HCT116 (cell line): ENCODE data around the gene TSPOAP1. TPM values are rescaled to one million over a fixed set of nuclear protein-coding genes. Genes with fewer than 3 reads are reported as not detected.

Source experiments
- ATAC-seq: fragments of 200-7000 bp; cut with Tn5 transposase; 2 replicates; pipeline ENCODE4 v1.9.1; 2020; ENCODE audit warnings: mild to moderate bottlenecking, moderate library complexity
- BruUV-seq: library from RNA; stranded (reverse); fragments of 400-500 nt; replicated peaks from 2 replicates; lab custom pipeline; 2021; lab: Mats Ljungman, UMichigan
- CTCF ChIA-PET: fragments of 300-600 bp; sonication (Branson Sonifier 250); formaldehyde crosslinking; loops from one replicate; lab custom pipeline; 2021; ENCODE audit warnings: antibody characterized with exemption; lab: Charles Lee
- POLR2A ChIA-PET: fragments of 300-600, 350-600 bp; sonication (Branson Sonifier 250); formaldehyde crosslinking; loops from one replicate; lab custom pipeline; 2021; ENCODE audit warnings: antibody characterized with exemption; lab: Charles Lee
- RAD21 ChIA-PET, 2 experiments: fragments of 300-600 bp; sonication (Branson Sonifier 250); formaldehyde crosslinking; loops; one replicate each; lab custom pipeline; 2023; ENCODE audit warnings: low total read pairs in 2 of 2; ENCODE audit not compliant: uncharacterized antibody in 2 of 2, unreplicated experiment in 2 of 2, low non-redundant PET in 1 of 2; lab: Charles Lee
- DNase-seq: peaks from one replicate; pipeline ENCODE4 v3.0.0-alpha.2; 2010; ENCODE audit warnings: low read depth, low spot score
- H2AFZ ChIP-seq: fragments of 200-600 bp; shearing (Covaris generic), sonication (generic); 2 replicates; pipeline ENCODE4 v1.6.1; 2017; ENCODE audit warnings: low read depth, mixed run types, mixed read lengths, antibody characterized with exemption, low read length; ENCODE audit not compliant: poor library complexity, severe bottlenecking
- H3K27ac ChIP-seq: 2 replicates; pipeline ENCODE4 v1.5.1; 2012; ENCODE audit warnings: low read depth, low read length
- H3K27me3 ChIP-seq: fragments of 200-600 bp; sonication (generic); 2 replicates; pipeline ENCODE4 v1.6.1; 2016; ENCODE audit warnings: mixed run types, low read length, mixed read lengths; ENCODE audit not compliant: insufficient read depth
- H3K36me3 ChIP-seq, 2 experiments: fragments of 200-500 bp in 1 of 2; fragments of 200-600 bp in 1 of 2; sonication (Bioruptor generic) in 1 of 2; sonication (generic) in 1 of 2; 2 replicates each; pipeline versions ENCODE4 v1.5.1 to v1.6.1; 2014 to 2016; ENCODE audit warnings: low read length in 2 of 2, inconsistent platforms in 1 of 2, mixed read lengths in 1 of 2, mixed run types in 1 of 2; ENCODE audit not compliant: insufficient read depth in 2 of 2, control insufficient read depth in 1 of 2
- H3K4me1 ChIP-seq, 2 experiments: fragments of 200-600 bp in 1 of 2; sonication (generic) in 1 of 2; 2 replicates each; pipeline versions ENCODE4 v1.5.1 to v1.6.1; 2012 to 2017; ENCODE audit warnings: low read length in 2 of 2, inconsistent platforms in 1 of 2, mild to moderate bottlenecking in 1 of 2, mixed read lengths in 1 of 2, mixed run types in 1 of 2, moderate library complexity in 1 of 2; ENCODE audit not compliant: insufficient read depth in 2 of 2, control insufficient read depth in 1 of 2
- H3K4me2 ChIP-seq: fragments of 200-600 bp; sonication (generic); 2 replicates; pipeline ENCODE4 v1.6.1; 2017; ENCODE audit warnings: mixed run types, low read length, mixed read lengths
- H3K4me3 ChIP-seq, 2 experiments: fragments of 200-600 bp in 1 of 2; sonication (generic) in 1 of 2; replicated peaks in 1 of 2; 2 replicates each; pipeline ENCODE4 v1.5.1; 2011 to 2016; ENCODE audit warnings: low read length in 2 of 2, control low read depth in 1 of 2, low read depth in 1 of 2, mild to moderate bottlenecking in 1 of 2, mixed read lengths in 1 of 2, mixed run types in 1 of 2
- H3K79me2 ChIP-seq: fragments of 200-600 bp; sonication (generic); 2 replicates; pipeline ENCODE4 v1.6.1; 2017; ENCODE audit warnings: mild to moderate bottlenecking, mixed run types, low read length, moderate library complexity, mixed read lengths; ENCODE audit not compliant: insufficient read depth
- H3K9ac ChIP-seq: fragments of 200-600 bp; sonication (generic); 2 replicates; pipeline ENCODE4 v1.6.1; 2016; ENCODE audit warnings: low read length, mixed read lengths
- H3K9me2 ChIP-seq: fragments of 200-600 bp; sonication (generic), shearing (Covaris generic); 2 replicates; pipeline ENCODE4 v1.6.1; 2017; ENCODE audit warnings: mixed run types, mild to moderate bottlenecking, moderate library complexity; ENCODE audit not compliant: insufficient read depth
- H3K9me3 ChIP-seq, 2 experiments: fragments of 200-500 bp in 1 of 2; fragments of 200-600 bp in 1 of 2; sonication (Bioruptor generic) in 1 of 2; sonication (generic) in 1 of 2; 2 replicates each; pipeline ENCODE4 v1.6.1; 2014 to 2017; ENCODE audit warnings: low read length in 2 of 2, mixed read lengths in 2 of 2, inconsistent platforms in 1 of 2, low read depth in 1 of 2, mild to moderate bottlenecking in 1 of 2, mixed run types in 1 of 2, moderate library complexity in 1 of 2; ENCODE audit not compliant: control insufficient read depth in 1 of 2, insufficient read depth in 1 of 2
- H4K20me1 ChIP-seq: fragments of 200-600 bp; sonication (generic), shearing (Covaris generic); 2 replicates; pipeline ENCODE4 v1.6.1; 2017; ENCODE audit warnings: mixed run types, mild to moderate bottlenecking, moderate library complexity; ENCODE audit not compliant: insufficient read depth
- CBX3 ChIP-seq: IDR thresholded peaks from 2 replicates; pipeline ENCODE4 v1.6.1; 2012; ENCODE audit warnings: low read depth
- CEBPB ChIP-seq: IDR thresholded peaks from 2 replicates; pipeline ENCODE4 v1.6.1; 2012; ENCODE audit warnings: low read depth
- ELF1 ChIP-seq: IDR thresholded peaks from 2 replicates; pipeline ENCODE4 v1.6.1; 2012; ENCODE audit warnings: low read depth, borderline replicate concordance
- EZH2 ChIP-seq: fragments of 200-600 bp; sonication (generic); IDR thresholded peaks from 2 replicates; pipeline ENCODE4 v1.6.1; 2017; ENCODE audit warnings: antibody characterized with exemption, mixed run types
- EZH2phosphoT487 ChIP-seq: fragments of 200-600 bp; IDR thresholded peaks from 2 replicates; pipeline ENCODE4 v1.6.1; 2018; ENCODE audit warnings: antibody characterized with exemption, borderline replicate concordance
- FOSL1 ChIP-seq: IDR thresholded peaks from 2 replicates; pipeline ENCODE4 v1.6.1; 2012; ENCODE audit warnings: low read depth
- JUND ChIP-seq: IDR thresholded peaks from 2 replicates; pipeline ENCODE4 v1.6.1; 2012
- RAD21 ChIP-seq: IDR thresholded peaks from 2 replicates; pipeline ENCODE4 v1.6.1; 2012; ENCODE audit warnings: low read depth, mild to moderate bottlenecking
- SIN3A ChIP-seq: IDR thresholded peaks from 2 replicates; pipeline ENCODE4 v1.6.1; 2012; ENCODE audit warnings: low read depth
- SP1 ChIP-seq: IDR thresholded peaks from 2 replicates; pipeline ENCODE4 v1.6.1; 2012; ENCODE audit warnings: low read depth
- SRF ChIP-seq: IDR thresholded peaks from 2 replicates; pipeline ENCODE4 v1.6.1; 2012; ENCODE audit warnings: low read depth
- TCF7L2 ChIP-seq: IDR thresholded peaks from 2 replicates; pipeline ENCODE4 v1.7.0; 2011; ENCODE audit warnings: borderline replicate concordance, inconsistent platforms; ENCODE audit not compliant: insufficient read depth, insufficient read length; ENCODE audit errors: extremely low read depth
- YY1 ChIP-seq: IDR thresholded peaks from 2 replicates; pipeline ENCODE4 v1.6.1; 2011; ENCODE audit warnings: low read length, low read depth, moderate library complexity, mild to moderate bottlenecking; ENCODE audit not compliant: insufficient replicate concordance; ENCODE audit errors: extremely low read depth
- ZBTB33 ChIP-seq: IDR thresholded peaks from 2 replicates; pipeline ENCODE4 v1.6.1; 2011; ENCODE audit warnings: mild to moderate bottlenecking, low read length, moderate library complexity; ENCODE audit not compliant: insufficient replicate concordance; ENCODE audit errors: extremely low read depth
- ZNF274 ChIP-seq: fragments of 200-500 bp; sonication (Bioruptor generic); IDR thresholded peaks from 2 replicates; pipeline ENCODE4 v1.6.1; 2014; ENCODE audit warnings: mild to moderate bottlenecking, low read depth, low read length, inconsistent platforms
- intact Hi-C: fragments of 100-400 bp; cut with micrococcal nuclease; formaldehyde crosslinking; loops from 2 replicates; pipeline ENCODE4 v1.10.0; 2022
- total RNA-seq: library from RNA; stranded (reverse); gene quantifications from one replicate; pipeline ENCODE4 v1.2.1, GENCODE V29; 2021; ENCODE audit not compliant: unreplicated experiment
- TF ChIP-seq, protein P1 (sequence below): IDR thresholded peaks from 2 replicates; pipeline ENCODE4 v1.6.1; 2012
- TF ChIP-seq, protein P2 (sequence below): IDR thresholded peaks from 2 replicates; pipeline ENCODE4 v1.6.1; 2012

Gene TSPOAP1
- total RNA-seq, 1 experiment from 2014 or later = 0.27 TPM

DNA sequence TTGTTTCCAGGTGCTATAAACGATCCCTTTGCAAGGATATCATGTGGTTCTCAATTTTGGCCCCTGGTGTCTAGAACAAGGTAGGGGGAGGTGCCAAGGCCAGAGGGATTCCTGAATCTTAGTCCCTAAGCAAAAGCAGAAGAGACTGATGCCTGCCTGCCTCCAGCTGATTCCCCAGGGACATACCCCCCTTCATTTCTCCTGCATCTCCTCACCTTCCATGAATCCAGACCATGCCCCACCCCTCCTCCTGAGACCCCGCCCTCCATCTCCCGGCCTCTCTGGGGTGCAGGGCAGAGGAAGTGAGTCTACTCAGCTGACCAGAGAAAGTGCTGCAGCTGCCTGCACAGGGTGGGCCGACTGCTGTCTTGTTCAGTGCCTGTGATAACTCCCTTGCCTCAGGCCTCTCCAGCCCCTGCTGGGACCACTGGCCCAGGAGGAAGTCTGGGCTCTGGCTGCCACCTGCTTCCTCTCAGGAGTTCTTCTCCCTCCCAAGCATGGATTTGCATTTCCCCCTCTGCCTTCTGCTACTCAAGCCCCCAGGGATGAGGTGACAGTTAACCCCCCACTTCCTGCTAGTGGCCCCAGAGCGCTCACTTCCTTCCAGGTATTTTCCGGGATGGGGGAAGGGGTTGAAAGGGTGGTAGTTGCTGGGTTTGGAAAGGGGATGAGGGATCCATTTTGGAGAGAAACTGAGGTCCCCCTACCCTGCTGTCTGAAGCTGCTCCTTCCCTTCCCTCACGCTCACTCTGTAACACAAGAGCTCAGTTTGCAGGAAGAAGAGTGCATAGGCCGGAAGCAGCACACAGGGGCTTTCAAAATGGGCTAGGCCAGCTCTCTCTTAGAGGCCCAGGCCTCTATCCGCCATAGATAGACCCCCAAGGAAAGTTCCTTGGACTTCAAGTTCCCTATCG is 10.5 kb upstream of the TSPOAP1 start:
- peak overlapping the region; percentile 49 for H3K4me2 ChIP-seq
- POLR2A ChIA-PET = interaction anchor here (1.0 kb wide), 1 partner anchor 40 kb away, joined by 3 read pairs; no protein-coding TSS in a partner anchor
- RAD21 ChIA-PET = no interaction called here

DNA sequence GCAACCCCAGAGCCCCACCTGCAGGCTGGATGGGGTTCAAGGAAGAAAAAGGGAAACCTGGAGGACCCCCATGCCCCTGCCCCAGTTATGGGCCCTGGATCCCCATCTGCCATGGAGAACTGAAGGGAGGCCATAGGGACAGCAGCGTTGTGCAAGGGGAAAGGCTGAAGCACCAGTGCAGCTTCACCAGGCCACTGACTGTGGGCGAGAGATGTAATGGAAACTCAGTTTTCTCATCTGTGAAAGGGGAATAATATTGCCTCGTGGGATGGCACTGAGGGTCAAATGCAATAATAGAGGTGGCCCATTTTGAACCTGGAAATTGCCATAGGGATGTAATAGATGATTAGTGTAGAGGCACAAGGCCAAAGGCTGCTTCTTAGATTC is 9.9 kb upstream of the TSPOAP1 start:
- DNase-seq (no peak), ATAC-seq (0 out of 2 replicates have a peak, but pooled peaks have one; percentile 3)
- ChIA-PET CTCF (interaction anchor here (1.4 to 1.5 kb wide), 2 partner anchors 13 to 21 kb away, joined by 4 to 6 read pairs; partner anchors contain the start of gene SUPT4H1), POLR2A (interaction anchor here (1.0 kb wide), 1 partner anchor 40 kb away, joined by 3 read pairs; no protein-coding TSS in a partner anchor), RAD21 (no interaction called here)
- H3K36me3 ChIP-seq = no peaks in the 10 kb centered on the region; a peak in 1 of 4 replicates
- no peaks in the 10 kb centered on the region for H3K27me3 ChIP-seq
- H4K20me1 ChIP-seq = no peaks in the 10 kb centered on the region
- H3K27ac ChIP-seq = no peak overlapping the region
- H3K4me2 ChIP-seq = peak overlapping the region; percentile 49
- no peak overlapping the region for H2AFZ ChIP-seq
- H3K9me3 ChIP-seq = no peaks in the 10 kb centered on the region
- H3K9ac ChIP-seq = no peak overlapping the region
- TF ChIP-seq ZBTB33 (no peak), CEBPB (no peak), TCF7L2 (no peak), ZNF274 (no peak), SIN3A (no peak), SP1 (no peak), ELF1 (no peak), FOSL1 (no peak), EZH2 (no peak), RAD21 (no peak), SRF (no peak), JUND (no peak), YY1 (no peak), CBX3 (no peak), EZH2phosphoT487 (no peak)
- TF ChIP-seq, protein P1, sequence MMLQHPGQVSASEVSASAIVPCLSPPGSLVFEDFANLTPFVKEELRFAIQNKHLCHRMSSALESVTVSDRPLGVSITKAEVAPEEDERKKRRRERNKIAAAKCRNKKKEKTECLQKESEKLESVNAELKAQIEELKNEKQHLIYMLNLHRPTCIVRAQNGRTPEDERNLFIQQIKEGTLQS = no peak
- TF ChIP-seq, protein P2, sequence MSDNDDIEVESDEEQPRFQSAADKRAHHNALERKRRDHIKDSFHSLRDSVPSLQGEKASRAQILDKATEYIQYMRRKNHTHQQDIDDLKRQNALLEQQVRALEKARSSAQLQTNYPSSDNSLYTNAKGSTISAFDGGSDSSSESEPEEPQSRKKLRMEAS = no peak
- H3K4me3 ChIP-seq = no peak overlapping the region
- no peaks in the 10 kb centered on the region for H3K79me2 ChIP-seq
- no TSS peak for BruUV-seq
- no peaks in the 10 kb centered on the region for H3K9me2 ChIP-seq
- H3K4me1 ChIP-seq = peaks cover 17 to 47% of the 10 kb centered on the region in 2 experiments
- intact Hi-C loops = no loop called here

More for the DNA sequence above, 10.5 kb upstream of the TSPOAP1 start:
- intact Hi-C loops = no loop called here
- CTCF ChIA-PET = no interaction called here
- ATAC-seq (no peak), DNase-seq (no peak)
- Histone ChIP-seq H3K4me3 (no peak overlapping the region), H3K27ac (no peak overlapping the region), H3K9ac (no peak overlapping the region), H3K9me3 (no peaks in the 10 kb centered on the region), H3K27me3 (no peaks in the 10 kb centered on the region), H3K79me2 (no peaks in the 10 kb centered on the region), H3K9me2 (no peaks in the 10 kb centered on the region), H3K4me1 (peaks cover 17 to 47% of the 10 kb centered on the region in 2 experiments), H3K36me3 (peaks cover 0 to 2% of the 10 kb centered on the region in 2 experiments; a peak in 2 of 4 replicates), H4K20me1 (no peaks in the 10 kb centered on the region), H2AFZ (no peak overlapping the region)
- BruUV-seq = no TSS peak
- TF ChIP-seq SRF = no peak
